Measurements from ENCODE around the gene REC8.
"Not testable (repeated sequence)": the region's sequence is repeated elsewhere in the genome, so short reads cannot be mapped to it uniquely, and the experiment has no call there.

REC8 gene

GRCh38 chr14:24185026-24185425 is 13.1 kb downstream of the REC8 start:
- DNase-seq = no peak

- DNase-seq = no peak
Observed at GRCh38 chr14:24185741-24186140, 13.9 kb downstream of the REC8 start.

- DNase-seq = no peak
Observed at GRCh38 chr14:24186831-24187538, 15.1 kb downstream of the REC8 start.

- DNase-seq = no peak
Observed at GRCh38 chr14:24187539-24187915, 15.6 kb downstream of the REC8 start.

GRCh38 chr14:24188251-24189058 is 16.6 kb downstream of the REC8 start, which contains the start of gene IPO4:
IPO4 (minus strand) TSS chr14:24188816; CDS start chr14:24188787, 29 bp downstream.
- DNase-seq = peak; percentile 85 to 92 (median 92)

- DNase-seq = no peak
Observed at GRCh38 chr14:24189059-24189375, 17.1 kb downstream of the REC8 start.

- no peak for DNase-seq
Observed at GRCh38 chr14:24189460-24189859, 17.6 kb downstream of the REC8 start.

- DNase-seq = no peak
Observed at GRCh38 chr14:24190416-24190815, 18.5 kb downstream of the REC8 start.

GRCh38 chr14:24192933-24193332 is 21.1 kb downstream of the REC8 start:
- DNase-seq = no peak

- no peak for DNase-seq
Observed at GRCh38 chr14:24194186-24194872, 22.4 kb downstream of the REC8 start.

GRCh38 chr14:24194873-24195185 is 22.9 kb downstream of the REC8 start:
- no peak for DNase-seq

- peak; percentile 73 to 83 (median 82) for DNase-seq
Observed at GRCh38 chr14:24195186-24196070, 23.5 kb downstream of the REC8 start, which contains the start of gene TM9SF1. TM9SF1 (minus strand) TSS chr14:24195441; CDS start chr14:24195019, 422 bp downstream.

- no peak for DNase-seq
Observed at GRCh38 chr14:24196071-24197055, 24.5 kb downstream of the REC8 start.

GRCh38 chr14:24197056-24197450 is 25.2 kb downstream of the REC8 start:
- DNase-seq = no peak

- no peak for DNase-seq
Observed at GRCh38 chr14:24198814-24199524, 27.1 kb downstream of the REC8 start.

GRCh38 chr14:24202538-24202937 is 30.7 kb downstream of the REC8 start:
- DNase-seq = not testable (repeated sequence)

- DNase-seq = not testable (repeated sequence)
Observed at GRCh38 chr14:24203249-24203886, 31.5 kb downstream of the REC8 start.

GRCh38 chr14:24204163-24205146 is 32.6 kb downstream of the REC8 start:
- no peak for DNase-seq

Data from activated CD4-positive, CD25-positive, alpha-beta regulatory T cell (primary cell).